GM18867 (cell line): Measurements from ENCODE around the gene SCYL2.
"Not testable (repeated sequence)": the region's sequence is repeated elsewhere in the genome, so short reads cannot be mapped to it uniquely, and the experiment has no call there.

Experiments used
- ATAC-seq: cut with Tn5 transposase; IDR thresholded peaks from one replicate; pipeline ENCODE4 v1.9.1; 2021; ENCODE audit warnings: mild to moderate bottlenecking, moderate library complexity; ENCODE audit not compliant: unreplicated experiment

SCYL2 gene

DNA sequence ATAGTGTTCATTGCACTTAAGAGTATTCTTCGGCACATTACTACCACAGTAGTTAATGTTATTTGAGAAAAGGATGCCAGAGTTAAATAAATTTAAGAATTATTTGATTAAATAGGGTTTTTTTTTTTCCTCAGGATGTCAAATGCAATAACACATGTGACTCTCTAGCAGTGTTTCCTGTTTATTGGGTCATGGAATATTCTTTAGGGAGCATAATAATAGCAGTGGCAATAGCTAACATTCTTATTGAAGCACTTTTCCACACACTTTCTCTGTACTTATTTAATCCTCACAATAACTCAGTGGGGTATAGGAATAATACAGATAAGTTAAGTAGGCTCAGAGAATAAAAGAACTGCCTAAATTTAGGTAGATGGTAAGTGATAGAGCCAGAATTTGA is 44.3 kb downstream of the SCYL2 start:
- ATAC-seq: no peak

DNA sequence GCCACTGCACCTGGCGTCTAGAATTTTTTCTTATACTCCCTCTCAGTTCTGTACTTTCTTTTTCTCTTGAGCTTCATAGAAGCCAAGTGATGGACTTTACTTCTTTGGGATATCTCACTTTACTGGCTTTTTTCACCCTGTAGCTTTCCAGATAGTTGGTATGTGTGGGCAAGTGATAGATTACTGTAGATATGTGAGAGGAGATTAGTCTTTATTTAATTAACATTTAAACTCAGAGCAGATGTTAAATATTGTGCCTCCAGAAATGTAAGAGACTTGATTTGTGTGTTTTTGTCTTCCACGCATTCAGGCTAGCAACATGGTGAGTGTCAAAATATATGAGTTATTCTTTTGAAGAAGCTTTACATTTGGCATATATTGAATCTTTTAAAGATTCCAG is 50.4 kb downstream of the SCYL2 start:
- ATAC-seq: no peak

DNA sequence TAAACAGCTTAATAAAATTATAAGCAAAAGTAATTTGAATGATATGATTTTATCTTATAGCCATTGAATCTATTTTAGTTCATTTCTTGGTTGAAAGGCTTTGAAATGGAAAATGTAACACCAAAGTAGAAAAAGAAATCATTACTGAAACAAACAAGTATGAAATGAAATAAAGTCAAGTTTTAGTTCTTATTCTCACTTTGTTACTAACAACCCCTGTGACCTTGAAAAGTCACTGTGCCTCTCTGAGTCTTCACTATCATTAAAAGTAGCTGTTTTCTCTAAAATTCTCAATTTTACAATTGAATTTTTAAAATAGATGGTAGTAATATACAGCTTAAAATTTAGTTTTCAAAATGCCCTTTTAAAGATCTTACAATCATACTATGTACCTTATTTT is 57.5 kb downstream of the SCYL2 start:
- peak; percentile 82 for ATAC-seq

DNA sequence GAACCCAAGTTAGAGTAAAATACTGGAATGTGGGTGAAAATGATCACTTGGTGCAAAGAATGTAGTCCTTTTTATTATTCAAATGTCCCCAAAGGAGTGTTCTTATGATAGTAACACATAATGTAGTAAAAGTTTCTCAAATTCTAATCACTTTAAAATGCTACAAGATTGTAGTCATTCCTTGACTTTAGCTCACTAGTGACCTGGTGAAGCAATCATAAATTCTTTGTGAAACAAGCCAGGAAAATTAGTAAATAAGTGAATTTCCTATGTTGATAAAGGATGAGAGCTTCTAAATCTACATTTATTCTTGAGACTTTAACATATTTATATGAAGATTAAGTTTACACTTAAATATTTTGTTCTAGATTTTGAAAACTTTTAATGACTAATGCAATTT is 59.2 kb downstream of the SCYL2 start:
- ATAC-seq: no peak

DNA sequence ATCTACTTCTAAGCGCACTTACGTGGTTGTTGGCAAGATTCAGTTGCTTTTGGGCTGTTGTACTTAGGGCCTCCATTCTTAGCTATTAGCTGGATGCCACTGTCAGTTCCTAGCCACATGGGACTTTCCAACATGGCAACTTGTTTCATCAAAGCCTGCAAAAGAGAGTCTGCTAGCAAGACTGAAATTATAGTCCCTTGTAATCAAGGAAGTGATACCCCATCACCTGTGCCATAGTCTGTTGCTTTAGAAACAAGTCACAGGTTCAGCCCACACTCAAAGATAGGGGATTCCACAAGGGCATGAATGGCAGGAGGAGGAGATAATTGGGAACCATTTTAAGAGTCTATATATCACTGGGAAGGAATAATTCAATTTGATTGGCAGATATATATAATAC is 62.8 kb downstream of the SCYL2 start:
- ATAC-seq: peak; percentile 97

DNA sequence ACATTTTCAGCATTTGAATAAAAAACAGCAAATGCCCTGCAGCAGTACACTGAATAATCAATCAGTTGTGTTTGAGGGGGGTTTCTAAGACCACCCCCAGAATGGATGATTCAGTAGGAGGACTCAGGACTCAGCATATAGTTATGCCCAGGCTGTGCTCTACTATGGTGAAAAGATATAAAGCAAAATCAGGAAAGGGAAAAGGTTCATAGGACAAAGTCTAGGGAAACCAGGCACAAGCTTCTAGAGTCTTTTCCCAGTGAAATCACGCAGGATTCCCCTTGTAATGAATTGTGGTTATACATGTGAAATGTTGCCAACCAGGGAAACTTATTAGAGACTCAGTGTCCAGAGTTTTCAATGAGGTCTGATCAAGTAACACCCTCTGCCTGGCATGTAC is 64.9 kb downstream of the SCYL2 start:
- no peak for ATAC-seq

DNA sequence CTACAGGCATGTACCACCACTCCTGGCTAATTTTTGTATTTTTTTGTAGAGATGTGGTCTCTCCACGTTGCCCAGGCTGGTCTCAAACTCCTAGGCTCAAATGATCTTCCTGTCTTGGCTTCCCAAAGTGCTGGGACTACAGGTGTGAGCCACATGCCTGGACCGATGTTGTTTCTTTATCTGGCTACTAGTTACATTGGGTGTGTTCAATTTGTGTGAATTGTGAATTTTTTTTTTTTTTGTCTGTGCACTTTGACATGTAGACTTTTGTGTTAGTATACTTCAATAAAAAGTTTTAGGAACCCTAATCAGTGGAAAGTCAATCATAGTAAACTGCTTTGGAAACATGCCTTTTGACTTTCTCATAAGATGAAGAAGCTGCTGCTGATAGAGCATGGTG is 65.9 kb downstream of the SCYL2 start:
- no peak for ATAC-seq

DNA sequence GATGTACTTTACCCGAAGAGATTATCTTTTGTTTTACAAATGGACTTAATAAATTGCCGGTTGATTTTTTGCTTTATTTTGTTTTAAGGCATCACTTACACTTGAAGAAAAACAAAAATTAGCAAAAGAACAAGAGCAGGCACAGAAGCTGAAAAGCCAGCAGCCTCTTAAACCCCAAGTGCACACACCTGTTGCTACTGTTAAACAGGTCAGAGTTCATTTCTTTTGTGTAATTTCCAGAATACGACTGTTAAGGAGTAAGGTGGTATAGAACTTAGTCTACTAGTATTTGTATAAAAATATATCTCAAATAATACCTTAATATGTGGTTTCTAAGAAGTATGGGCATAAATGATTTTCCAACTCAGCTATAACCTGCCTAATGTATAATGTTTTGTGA is 70.3 kb downstream of the SCYL2 start:
- ATAC-seq: no peak

DNA sequence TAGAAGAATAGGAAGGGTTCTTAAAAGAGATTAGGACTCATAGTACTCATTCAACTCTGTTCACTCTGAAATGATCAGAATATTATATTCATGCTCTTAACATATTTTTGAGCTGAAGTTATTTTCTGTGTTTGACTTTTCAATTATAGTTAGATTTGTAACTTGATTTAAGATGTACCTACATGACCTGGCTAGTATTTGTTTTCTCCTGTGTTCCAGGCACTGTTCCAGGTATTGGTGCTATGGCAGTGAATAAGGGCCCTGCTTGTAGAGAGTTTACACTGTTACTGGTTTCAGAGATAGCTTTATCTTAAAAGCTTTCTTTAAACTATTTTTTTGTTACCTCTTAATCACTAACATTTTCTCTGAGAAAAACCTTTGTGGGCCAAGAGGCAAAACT is 70.8 kb downstream of the SCYL2 start:
- no peak for ATAC-seq

DNA sequence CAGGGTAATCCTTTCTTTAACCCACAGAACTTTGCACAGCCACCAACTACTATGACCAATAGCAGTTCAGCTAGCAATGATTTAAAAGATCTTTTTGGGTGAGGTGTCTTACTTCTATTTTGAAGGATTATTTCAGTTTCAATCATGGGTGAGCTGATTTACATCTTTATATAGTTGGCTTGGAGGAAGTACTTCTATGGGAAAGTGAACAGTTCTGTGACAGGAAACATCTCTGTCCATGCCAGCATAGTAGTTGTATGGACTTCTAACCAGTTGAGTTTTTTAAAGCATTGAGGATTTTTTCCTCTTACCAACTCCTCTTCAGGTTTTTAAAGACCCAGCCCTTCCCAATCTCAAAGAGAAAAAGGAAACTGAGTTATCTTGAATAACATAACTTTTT is 72.1 kb downstream of the SCYL2 start:
- no peak for ATAC-seq

DNA sequence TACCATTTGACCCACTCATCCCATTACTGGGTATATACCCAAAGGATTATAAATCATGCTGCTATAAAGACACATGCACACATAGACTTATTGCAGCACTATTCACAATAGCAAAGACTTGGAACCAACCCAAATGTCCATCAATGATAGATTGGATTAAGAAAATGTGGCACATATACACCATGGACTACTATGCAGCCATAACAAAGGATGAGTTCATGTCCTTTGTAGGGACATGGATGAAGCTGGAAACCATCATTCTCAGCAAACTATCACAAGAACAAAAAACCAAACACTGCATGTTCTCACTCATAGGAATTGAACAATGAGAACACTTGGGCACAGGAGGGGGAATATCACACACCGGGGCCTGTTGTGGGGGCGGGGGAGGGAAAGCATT is 75.9 kb downstream of the SCYL2 start:
- ATAC-seq: not testable (repeated sequence)

DNA sequence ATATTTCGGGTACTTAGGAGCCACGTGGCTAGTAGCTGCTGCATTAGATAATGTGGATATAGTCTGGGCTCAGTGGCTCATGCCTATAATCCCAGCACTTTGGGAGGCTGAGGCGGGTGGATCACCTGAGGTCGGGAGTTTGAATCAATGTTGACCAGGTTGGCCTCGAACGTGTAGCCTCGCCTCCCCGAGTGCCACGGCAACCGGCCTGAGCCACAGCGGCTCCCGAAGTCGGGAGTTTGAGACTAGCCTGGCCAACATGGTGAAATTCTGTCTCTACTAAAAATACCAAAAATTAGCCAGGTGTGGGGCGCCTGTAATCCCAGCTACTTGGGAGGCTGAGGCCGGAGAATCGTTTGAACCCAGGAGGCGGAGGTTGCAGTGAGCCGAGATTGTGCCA is 77.4 kb downstream of the SCYL2 start:
- ATAC-seq: not testable (repeated sequence)

DNA sequence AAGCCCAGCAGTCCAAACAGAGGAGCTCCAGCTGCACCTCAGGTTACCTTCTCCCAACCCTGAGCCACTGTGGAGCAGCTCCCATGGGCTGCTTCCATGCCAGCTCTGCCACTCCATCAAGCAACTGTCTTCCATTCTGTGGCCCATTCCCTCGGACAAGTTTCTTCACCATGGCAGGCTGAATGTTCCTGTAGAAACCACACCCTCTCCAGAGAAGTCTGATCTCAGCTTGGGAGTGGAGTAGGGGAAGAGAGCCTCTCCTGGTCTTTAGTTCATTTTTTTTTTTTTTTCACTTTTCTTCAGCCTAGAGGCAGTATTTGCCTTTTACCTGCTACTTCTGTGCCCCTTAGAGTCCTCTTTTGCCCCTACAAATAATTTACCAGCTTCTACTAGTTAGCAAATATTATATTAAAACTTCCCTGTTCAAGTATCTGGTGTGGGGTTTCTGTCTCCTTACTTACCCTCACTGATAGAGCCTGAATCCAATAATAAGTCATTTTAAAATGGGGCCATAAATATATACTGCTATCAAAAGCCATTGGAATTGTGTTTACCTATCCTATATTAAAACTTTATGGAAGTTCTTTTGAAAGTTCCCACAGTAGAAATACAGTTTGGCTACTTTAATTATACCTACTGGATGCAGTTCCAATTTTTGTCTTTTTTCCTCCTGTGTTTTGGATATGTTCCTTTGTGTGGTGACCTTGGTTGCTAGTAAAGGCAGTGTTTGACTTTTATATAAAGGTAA is 78.2 kb downstream of the SCYL2 start:
- ATAC-seq: no peak

DNA sequence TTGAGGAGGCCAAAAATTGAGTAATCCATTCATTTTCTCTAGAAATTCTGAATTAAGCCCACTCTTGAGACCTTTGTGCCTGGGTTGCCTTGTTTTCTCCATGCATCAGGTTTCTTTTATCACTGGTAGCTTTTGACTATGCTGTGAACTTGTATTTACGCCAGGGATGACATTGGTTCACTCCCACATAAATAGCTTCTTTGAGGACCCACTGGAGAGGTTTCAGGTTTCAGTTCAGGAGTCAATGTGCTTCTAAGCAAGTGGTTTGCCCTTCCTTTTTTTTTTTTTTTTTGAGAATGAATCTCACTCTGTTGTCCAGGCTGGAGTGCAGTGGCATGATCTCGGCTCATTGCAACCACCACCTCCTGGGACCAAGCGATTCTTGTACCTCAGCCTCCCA is 79.7 kb downstream of the SCYL2 start:
- ATAC-seq: no peak

DNA sequence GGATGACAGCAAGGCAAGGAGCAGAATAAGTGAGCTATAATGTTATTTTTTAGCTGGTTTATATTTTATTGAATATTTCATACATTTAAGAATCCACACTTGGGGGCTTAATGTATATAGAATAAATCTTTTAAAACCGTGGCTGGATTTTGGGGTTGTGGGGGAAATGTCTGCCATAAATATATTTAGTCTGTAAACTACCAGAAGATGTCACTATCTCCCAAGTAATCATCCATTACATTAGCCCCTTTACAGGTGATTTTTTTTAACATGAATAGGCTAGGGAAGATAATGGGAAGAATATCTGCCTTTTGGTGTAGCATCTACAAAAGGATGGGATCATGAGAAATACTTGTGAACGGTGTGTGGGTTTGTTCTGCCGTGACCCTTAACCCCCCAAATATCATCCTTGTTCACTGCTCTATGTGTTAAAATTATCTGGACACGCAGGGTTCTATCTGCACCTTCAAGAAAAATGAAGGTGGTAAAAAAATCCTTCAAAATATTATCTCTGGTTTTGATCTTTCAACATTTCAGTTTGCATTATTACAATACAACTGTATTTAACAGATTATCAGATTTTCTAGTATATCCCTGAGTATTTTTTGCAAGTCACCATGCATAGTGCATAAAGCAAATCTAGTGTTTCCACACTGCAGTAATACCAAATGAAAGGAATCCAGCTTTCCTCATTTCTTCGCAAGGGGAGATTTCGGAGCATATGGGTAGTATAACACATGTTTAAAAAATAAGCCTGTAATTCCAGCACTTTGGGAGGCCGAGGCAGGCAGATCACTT is 81.9 kb downstream of the SCYL2 start:
- no peak for ATAC-seq

DNA sequence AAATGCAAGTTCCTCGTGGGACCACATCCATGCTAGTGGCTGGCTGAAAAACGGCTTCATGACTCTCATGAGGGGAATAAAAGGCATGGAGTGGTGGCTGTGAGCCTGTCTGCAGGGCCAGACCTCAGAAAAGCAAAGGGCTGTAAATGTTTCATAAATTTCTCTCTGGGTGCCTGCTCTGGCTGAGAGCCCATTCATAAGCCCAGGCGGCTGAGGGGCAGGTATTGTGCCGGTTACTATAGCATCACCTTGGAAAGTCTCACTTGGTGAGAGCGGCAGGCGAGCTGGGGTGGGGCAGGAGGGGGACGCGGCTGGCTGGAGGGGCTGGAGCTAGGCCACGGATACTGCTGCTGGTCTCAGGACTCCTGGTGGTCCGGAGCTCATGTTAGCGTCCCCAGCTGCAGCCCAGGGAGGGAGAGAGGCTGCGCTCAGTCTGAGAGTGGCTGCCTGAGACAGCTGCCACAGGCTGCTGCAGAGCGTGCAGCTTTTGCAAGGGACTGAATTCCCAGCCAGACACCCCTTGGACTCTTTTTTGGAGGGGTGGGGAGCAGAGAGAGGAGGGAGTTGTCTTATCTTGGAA is 89.8 kb downstream of the SCYL2 start, which contains the start of gene SLC17A8:
Gene SLC17A8, plus strand, starts transcription at position 431 of the 580 bp plus-strand sequence. CDS start 318 bp downstream, outside the sequence.
- ATAC-seq: no peak

DNA sequence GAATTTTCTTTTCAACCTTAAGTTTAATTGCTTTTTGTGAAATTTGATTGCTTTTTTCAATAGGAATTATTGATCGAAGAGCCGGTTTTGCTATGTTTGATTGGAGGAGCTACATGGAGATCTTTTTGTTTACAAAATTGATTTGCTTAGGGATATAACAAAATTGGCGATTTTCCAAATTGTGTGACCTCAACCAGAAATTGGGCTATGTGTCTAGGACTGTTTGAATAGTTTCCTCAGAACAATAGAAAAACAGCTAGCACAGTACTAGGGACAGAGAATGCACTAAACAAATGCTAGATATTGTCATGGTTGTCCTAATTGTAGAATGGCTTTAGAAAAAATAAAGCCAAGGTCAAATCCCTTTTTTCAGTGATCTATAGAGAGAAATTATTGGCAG is 92.3 kb downstream of the SCYL2 start:
- ATAC-seq: no peak

DNA sequence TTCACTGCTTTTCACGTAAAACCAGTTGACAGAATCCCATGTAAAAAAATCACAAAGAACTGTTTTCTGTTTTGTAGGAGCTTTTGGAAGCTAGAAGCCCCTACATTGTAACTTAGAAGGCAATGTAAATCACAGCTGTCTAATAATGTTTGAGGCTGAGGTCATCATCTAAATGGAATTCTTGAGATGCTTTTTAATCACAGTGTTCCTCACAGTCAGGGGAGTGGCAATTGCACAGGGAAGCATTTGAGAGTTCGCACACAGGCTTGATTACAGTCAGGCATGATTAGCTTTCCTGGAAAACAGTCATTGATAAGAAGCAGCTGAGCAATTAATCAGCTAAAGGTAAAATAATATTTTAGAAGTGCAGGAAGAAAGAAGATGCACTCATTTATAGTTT is 92.8 kb downstream of the SCYL2 start:
- ATAC-seq: no peak

DNA sequence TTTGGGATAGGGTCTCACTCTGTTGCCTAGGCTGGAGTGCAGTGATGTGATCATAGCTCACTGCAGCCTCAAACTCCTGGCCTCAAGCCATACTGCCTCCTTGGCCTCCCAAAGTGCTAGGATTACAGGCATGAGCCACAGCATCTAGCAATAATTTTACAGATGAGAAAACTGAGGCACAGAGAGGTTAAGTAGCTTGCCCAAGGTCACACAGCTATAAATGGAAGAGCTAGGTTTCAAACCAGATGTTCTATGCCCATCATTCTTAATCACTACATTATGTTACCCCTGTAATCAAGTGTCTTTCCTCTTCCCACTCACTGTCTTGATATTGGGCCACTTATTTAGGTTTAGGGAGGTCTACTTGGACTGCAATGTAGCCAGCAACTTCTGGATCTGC is 93.5 kb downstream of the SCYL2 start:
- no peak for ATAC-seq

DNA sequence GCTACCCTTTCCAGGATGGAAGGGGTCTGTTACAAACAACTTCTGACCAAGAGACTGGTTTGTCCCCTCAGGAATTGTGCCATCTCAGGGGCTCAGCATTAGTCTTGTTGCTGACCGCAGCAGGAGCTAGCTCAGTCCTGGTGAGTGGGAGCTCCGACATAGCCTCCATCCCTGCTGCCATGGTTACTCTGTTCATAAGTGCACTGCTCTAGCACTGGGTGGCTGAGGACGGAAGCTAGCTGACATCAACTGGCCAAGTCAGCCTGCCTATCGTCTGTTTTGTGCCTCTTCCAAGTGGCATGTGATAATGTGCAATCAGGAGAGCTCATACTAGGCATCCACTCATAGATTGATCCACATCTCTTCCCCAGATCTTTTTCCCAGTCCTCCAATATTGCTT is 97.3 kb downstream of the SCYL2 start:
- ATAC-seq: no peak

DNA sequence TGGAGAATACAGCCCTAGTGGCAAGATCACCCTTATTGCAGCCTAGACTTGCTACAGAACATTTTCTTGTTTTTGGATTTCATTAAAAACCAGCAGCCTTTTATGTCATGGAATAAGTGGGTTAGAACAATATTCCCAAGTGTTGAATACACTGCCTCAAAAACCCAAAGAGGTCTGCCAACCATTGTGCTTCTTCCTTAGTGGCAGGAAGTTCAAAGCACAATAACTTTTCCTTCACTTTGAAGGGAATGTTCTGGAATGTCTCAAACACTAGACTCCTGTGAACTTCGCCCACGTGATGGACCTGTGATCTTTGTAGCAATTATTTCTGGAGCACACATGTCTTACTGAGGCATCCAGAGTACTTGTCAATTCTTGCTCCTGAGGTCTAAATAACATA is 98.4 kb downstream of the SCYL2 start:
- no peak for ATAC-seq

DNA sequence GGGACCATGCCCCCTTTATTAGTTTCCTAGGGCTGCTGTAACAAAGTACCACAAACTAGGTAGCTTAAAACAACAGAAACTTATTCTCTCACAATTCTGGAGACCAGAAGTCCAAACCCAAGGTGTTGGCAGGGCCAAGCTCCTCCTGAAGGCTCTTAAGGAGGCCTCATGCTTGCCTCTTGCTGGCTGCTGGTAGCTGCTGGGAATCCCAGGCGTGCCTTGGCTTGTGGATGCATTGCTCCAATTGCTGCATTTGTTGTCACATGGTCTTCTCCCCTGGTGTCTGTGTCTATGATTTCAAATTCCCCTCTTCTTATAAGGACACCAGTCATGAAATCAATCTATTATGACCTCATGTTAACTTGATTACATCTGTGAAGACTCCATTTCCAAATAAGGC is 101.1 kb downstream of the SCYL2 start:
- ATAC-seq: no peak
